Measurements from ENCODE around the gene TGFBR1.

Gene TGFBR1

DNA sequence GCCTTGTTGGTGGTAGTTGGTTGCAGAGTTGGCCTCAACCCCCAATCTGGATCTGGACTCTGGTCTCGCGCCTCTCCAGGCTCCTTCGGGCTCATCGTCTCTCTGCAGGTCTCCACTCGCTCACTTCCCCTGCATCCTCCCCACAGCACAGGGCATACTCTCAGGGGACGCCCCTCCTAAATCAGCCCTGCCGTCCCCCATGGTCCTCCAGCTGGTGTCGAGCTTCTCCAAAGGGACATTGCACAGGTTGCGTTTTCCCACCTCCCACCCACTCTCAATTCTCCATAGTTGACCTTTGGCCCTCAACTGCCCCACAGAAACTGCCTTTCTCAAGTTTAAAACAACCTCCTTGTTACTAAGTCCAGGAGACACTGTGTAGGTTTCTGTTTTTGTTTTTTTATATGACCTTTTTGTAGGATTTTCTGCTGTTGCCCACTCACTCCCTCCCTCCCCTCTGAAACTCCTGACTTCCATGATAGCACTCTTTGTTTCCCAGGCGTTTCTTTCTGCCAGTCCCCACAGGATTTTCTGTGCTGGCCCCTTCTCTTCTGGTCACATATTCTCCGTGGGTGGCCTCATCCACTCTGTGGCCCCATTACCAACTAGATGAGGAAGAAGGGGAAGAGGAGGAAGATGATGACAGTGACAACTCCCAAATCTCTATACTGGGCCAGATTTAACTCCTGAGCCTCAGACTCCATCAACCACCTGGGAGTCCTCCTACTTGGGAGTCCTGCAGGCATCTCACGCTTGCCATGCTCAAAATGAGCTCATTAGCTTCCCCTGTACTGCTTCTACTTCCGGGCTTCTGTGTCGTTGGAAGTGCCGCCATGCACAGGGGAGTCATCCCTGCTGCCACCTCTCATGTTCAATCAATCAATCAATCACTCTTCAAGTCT, 66.6 kb downstream of the TGFBR1 start:
- no peak for DNase-seq (ENCODE audit: low spot score)

DNA sequence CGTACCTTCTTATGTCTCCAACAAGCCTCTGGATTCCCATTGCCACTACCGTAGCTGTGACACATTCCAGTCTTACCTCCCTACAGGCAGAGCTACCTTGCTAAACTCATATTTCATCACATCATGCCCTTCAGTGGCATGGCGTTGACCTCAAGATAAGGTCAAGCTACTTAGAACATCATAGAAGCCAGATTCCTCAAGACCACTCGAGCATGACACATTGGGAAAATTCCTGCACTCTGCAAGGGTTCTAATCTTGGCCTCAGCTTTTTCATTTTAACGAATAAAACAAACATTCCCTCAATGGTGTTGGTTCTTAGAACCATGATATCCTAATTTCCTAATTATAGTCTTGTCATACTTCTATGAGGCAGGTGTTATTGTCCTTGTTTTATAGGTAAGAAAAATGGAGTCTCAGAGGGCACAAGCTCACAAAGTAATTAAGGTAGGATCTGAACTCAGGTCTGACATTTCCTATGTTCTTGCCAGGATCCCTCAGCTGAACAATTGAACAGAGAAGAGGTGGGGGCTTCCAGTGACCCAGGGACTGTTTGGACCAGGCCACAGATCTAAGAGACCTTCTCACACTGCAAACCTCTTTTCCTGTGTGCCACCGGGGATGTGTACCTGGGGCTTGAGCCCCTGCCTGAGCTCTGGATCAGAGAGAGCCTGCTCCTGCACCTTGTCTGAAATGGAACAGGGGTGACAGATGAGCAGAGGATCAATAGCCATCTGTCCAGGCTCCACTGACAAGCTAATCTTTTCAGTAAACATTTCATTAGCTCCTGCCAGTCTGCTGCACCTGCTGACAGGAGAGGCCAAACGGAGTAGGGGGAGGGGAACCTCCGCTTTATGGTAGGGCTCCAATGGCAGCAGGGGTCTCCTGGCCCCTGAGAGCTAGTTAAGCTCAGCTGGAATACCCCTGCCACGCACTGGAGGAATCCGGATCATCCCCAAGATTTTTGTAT, 67.5 kb downstream of the TGFBR1 start:
- DNase-seq (ENCODE audit: low spot score): no peak

DNA sequence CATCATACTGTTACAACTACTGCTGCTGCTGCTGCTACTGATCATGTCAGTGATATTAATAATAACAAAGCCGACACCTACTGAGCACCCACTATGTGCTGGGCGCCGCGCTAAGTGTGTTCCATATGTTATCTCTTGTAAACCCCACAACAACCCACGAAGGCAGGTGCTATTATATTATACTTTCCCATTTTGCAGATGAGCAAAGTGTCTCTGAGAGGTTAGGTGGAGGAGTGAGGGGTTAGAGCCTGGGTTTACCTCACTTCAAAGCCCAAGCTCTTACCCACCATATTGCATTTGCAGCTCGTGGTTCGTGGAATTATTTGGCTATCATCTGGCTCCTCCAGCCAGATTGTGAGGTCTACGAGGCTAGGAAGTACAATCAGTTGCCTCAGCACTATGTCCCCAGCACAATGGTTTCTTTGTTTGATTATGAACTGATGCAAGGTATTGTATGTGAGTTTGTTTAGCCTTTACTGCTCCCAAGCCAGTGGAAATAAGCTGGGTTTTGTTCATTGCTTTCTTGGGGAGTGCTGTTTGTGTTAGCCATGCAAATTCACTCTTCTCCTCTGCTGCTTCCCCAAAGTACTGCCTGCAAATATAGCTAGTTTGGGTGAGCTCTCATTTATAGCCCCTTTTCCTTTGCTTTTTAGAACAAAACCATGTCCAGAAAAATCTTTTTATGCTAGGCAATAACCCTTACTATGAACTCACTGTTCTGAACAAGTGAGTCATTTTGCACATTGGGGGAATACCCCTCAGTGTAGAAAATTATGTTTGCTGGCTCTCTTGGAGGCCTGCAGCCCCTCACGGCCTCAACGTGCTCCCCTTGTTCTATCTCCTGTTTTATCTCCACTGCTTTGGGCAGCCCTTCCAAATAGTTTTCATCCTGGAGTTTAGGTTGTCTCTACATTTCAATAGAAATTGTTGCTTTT, 68.9 kb downstream of the TGFBR1 start:
- DNase-seq (ENCODE audit: low spot score): peak; percentile 28

DNA sequence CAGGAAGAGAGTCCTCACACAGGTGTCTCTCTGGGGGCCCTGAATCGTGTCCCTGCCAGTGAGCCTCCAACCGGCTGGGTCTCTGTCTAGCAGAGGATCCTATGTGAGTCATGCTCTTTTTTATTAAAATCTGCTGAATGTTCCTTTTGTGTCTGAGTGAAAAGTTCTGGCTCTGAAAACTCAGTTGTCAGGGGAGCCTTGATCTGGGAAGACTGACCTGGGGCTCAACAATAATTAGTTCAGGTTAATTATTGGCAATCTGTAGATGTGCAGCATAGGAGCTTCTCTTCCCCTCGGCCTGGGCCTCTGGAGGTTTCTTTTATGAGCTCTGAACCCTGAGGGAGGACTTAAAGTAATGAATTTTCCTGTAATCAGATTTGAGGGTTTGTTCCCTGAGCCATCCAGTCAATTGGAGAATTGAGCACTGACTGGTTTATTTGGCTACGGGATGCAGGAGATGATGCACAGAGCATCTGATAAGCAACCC, 71.7 kb downstream of the TGFBR1 start:
- no peak for DNase-seq (ENCODE audit: low spot score)

DNA sequence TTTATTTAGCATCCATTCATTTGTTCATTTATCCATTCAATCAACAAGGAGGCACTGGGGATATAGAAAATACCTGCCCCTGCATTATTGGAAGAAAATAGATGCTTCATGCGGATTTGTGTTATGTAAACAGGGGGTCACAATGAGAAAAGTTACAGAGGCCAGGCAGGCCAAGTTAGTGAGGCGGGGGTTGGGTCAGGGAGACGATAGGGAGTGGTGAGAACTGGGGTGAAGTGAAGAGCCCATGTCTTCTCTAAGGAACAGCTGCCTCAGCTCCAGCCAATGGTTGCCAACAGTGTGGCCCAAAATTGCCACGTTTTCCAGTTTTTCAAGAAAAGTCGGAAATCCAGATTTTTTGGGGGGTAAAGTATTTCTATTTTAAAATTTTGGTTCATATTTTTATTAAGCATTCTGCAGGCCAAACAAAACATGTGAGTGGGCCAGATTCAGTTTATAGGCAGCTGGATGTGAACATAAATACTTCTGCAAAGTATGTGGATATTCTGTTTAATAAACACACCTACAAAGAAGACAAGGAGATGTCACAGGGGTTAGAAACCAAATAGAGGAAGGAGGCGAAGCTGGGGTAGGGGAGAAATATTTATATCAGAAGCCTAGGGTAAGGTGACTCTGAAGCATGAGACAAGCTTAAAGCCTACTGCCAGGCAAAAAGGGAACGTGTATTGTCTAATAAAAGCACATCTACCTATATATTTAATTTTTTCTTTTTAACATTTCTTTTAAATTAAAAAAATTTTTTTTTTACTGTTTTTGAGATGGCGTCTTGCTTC, 72.9 kb downstream of the TGFBR1 start:
- DNase-seq (ENCODE audit: low spot score): no peak

DNA sequence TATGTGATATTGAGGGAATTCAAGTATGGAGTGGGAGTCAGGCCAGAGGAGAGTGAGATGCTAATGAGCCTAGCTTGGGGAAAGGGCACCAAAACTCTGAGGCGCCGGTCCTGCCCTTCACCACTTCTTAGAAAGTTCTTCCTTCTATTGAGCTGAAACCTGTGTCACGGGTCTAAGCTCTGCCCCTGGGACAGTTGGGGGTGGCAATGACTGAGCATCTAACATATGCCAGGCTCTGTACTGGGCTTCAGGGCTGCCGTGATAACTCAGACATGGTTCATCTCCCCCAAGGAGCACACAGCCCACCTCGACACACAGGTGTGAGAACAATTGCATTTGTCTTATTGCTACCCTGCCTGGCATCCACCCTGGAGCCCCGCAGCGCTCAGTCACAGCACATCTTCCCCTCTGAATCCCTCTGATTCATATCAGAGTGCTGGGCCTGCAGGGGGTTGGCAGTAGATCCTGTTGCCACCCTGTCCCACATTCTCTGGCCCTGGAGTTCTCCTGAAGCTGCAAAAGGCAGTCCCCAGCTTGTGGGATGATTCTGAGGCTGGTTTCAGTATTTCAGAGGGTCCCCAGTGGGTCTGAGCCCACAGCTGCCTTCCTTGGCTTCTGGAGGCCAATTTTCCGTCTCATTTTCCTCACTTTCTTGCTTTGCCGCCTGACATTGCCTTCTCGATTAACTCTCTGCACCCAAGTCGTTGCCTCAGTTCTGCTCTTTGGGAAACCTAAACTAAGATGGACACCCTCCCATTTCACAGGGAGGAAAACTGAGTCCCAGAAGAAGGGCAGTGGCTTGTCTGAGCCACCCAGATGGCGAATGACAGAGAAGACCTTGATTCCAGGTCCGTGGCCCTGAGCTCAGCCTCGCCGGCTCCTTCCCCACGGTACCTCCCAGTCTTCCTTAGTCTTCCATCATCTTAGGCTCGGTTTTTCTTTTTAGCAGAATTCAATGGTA, 74.3 kb downstream of the TGFBR1 start:
- DNase-seq (ENCODE audit: low spot score): no peak

DNA sequence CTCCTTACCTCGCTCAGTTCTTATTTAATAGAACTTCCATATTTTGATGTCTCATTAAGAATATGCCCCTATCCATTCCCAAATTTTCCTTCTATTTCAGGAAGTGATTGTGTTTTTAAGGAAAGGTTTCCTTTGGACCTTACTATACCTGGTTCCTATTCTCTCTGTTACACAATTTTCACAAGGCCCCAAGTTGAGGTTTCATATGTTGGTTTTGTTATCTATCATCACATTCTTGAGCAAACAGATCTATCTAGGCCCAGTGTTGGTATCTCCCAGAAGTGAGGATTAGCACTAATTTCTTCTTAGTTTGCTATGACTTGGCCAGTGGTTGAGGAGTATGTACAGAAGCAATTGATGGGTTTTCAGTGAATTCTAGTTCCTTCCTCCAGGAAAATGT, 75.3 kb downstream of the TGFBR1 start:
- DNase-seq (ENCODE audit: low spot score): peak; percentile 83

DNA sequence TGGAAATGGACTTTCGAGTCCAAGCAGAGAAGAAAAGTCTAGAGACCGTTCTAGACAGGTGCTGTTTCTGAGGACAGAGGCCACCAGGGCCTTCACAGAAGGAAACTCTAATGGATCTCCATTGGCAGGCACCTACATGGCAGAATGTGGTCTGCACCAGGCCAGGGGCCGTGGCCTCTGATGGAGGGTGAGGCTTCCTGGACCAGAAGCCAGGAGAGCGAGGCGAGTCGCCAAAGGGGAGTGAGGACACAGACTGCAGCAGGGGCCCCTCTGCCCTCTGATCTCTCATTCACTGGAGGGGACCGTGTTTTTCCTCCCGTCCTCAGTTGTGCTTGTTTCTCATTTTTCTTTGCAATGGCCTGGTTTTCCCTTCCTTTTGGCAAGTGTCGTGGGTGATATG, 75.7 kb downstream of the TGFBR1 start:
- DNase-seq (ENCODE audit: low spot score): no peak

DNA sequence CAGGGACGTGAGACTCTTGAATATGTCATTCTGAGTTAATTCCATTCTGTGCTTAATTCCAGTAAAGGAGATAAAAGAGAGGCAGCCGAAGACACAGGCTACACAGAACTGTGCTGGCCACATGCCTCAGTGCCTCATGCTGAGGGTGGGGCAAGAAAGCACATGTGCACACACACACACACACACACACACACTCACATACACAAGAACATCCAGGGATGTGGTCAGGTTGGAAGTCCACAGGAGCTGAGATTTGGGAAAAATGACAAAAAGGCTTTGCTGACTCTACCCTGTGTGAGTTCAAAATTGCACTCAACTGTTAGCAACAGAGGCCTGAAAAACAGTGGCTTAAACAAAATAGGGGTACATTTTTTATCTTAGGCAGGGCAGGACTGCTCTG, 76.3 kb downstream of the TGFBR1 start:
- no peak for DNase-seq (ENCODE audit: low spot score)

DNA sequence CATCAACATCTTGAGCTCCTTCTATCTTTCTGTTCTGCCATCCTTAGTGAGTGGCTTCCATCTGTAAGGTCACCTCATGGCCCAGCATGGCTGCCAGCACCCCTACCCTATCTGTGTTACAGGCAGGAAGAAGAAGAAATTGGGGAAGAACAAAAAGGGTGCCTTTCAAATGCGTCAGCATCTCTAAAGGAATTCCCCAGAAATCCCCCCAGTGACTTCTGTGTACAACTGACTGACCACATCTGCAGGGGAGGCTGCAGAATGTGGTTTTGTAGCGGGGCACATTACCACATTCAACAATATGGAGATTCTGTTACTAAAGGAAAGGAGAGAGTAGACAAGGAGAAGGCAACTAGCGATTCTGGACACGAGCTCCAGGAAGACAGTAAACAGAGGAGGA, 76.7 kb downstream of the TGFBR1 start:
- DNase-seq (ENCODE audit: low spot score): peak; percentile 72

DNA sequence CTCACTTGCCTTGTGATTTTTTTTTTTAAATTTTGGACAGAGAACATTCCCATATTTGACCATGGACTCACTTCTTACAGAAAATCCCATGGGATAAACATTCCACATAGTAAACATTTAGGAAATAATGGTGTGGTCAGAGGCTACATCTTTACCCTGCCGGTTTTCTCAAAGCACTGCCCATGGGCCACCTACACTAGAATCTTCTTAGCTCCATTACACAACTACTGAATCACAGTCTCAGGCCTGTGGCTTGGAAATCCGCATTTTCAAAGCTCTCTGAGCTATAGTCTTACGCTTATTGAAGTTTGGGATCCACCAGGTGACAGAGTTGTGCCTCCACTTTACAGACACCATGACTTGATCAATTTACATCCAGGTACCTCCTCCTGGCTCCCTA, 77.4 kb downstream of the TGFBR1 start:
- no peak for DNase-seq (ENCODE audit: low spot score)

DNA sequence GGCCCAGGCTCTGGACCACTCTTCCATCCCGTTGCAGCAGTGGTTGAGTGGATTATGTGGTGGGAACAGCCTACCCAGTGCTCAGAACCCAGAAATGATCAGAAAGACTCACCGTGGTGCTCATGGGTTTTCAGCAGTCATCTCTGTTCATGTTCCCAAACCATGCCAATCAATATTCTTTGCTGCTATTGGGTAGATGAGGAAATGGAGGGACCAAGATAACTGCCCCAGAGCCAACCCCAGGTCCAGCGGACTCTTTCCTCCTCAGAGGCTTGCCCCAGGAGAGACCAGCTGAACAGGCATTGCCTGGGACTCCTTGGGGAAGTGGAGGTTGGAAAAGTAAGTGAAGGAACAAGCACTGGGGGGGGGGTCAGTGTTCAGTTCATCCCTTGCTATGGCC, 78.7 kb downstream of the TGFBR1 start:
- DNase-seq (ENCODE audit: low spot score): no peak

DNA sequence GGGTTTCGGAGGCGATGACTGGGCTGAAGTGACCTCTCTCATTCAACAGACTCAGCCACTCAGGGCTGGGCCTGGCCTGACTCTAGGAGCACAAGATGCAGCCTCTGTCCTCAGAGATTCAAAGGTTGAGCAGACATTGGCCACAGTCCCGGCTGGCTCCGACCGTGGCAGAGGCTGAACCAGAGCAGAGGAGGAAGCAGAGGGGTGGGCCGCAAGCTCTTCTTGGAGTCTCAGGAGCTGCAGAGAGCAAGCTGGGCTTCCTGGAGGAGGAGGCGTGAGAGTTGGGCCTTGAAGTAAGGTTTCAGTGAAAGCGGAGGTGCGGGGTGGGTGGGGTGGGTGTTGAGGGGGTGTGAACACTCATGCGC, 79.2 kb downstream of the TGFBR1 start:
- no peak for DNase-seq (ENCODE audit: low spot score)

DNA sequence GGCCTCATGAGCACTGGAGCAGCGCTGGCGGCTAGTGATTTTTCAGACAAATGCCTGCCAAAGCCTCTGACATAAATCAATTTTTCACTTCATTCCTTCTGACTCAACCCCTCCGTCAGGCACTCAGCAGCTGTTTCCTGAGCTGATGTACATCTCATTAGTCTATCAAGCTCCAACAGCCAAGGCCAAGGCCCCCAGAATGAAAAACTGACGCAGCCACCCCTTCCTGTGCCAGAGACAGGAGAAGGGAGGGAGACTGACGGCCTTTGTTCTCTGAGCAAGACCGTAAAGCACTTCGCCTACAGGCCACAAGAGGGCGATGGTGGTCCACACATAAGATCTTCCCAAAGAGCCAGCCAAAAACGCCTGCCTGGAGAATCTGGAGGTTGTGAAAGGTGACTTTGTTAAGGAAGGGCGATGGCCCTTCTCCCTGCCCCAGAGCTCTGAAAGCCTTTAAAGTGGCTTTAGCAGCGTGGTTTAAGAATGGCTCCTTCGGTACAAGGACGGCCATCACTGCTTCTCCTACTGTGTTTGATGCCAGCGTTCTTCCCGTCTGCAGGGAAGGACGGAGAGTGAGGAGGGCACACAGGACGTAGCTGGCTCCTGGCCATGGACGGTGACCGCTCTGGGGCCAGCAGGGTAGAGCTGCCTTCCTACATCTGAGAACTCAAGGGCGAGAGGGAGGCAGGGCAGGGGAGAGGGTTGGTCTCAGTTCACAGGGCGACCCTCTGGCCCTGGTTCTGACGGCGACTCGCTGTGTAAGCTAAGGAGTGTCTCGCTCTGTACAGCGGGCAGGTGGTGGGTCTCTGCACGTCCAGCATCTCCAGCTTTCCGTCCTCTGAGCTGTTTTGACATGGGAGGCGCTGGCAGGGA, 79.8 kb downstream of the TGFBR1 start:
- DNase-seq (ENCODE audit: low spot score): peak; percentile 89

DNA sequence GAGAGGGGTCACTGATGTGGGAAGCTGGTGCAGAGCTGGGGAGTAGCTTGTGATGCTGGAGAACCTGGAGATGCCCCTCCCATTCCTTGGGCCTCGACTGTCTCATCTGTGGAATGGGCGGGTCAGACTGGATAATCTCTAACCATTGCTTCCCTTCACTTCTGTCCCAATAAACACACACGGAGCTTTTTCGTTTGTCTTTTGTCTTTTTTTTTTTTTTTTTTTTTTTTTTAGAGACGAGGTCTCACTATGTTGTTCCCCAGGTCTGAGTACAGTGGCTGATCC, 80.4 kb downstream of the TGFBR1 start:
- DNase-seq (ENCODE audit: low spot score): no peak

DNA sequence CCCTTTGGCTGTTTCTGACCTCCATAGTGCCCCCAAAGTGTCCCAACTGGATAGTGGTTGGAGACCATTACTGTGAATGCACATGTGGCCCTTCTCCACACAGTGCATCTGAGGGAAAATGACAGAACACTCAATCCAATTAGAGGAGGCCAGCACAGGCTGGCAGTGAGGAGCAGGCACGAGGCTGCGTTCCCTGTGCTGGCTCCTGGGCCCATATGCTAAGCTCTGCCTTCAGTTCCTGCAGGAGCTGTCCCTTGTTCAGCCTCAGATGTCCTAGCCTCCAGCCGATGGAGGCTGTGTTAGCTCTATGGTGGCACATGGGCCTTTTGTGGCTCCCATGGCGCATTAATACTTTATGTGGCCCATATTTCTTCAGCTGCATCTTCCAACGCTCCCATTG, 81.0 kb downstream of the TGFBR1 start:
- DNase-seq (ENCODE audit: low spot score): no peak

DNA sequence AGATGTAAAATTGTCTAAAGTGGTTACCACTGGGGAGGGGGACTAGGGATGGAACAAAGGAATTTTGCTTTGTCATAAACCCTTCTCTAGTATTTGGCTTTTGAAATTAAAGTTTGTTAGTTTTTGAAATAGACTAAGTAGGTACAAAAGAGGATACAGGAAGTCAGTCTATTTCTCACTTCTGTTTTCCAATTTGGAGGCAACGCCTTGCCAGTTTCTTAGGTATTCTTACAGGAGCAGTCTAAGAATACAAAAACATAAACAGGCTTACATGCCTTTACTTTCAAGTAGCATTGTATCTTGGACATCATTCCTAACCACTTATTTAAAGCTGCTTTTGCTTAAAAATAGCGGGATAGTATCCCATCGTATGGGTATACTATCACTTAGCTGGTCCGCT, 82.4 kb downstream of the TGFBR1 start:
- DNase-seq (ENCODE audit: low spot score): no peak

DNA sequence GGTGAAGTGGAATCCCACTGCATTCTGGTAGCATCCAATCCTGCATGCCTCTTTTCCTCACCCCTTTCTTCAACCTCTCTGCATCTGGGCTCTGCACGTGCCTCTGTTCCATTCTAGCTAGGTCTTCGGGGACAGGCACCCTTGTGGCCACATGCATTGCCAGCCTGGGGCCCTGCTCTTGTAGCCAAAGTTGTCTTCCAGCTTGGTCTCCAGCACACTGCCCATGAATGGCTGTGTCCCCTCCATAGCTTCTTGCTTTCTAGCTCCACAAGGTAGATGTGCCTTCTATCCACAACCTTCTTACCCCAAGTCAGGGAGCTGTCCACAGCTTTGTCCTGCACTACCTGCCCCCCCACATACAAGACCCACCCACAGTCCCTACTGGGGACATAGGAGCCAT, 84.3 kb downstream of the TGFBR1 start:
- DNase-seq (ENCODE audit: low spot score): no peak

All from activated CD4-positive, alpha-beta T cell treated with anti-CD3 and anti-CD28 coated beads, Interleukin-2, Interleukin-4, amounts not matched to agents 100 ng/mL and 50 ng/mL, durations not matched to agents 16 hours and 8 hours (primary cell).